ENCODE results near the gene FAM222B.
"Not testable (repeated sequence)": the region's sequence is repeated elsewhere in the genome, so short reads cannot be mapped to it uniquely, and the experiment has no call there.

FAM222B gene

GRCh38 chr17:28846231-28846630 lies 3.6 kb upstream of the FAM222B start:
- in situ Hi-C loops (cut with MboI; ENCODE audit: low sequenced_read_pairs): no loop called here

GRCh38 chr17:28843816-28844148 lies 1.2 kb upstream of the FAM222B start:
- in situ Hi-C loops (cut with MboI; ENCODE audit: low sequenced_read_pairs): no loop called here

- in situ Hi-C loops (cut with MboI; ENCODE audit: low sequenced_read_pairs): no loop called here
Measured at GRCh38 chr17:28841901-28842281, 699 bp downstream of the FAM222B start.

GRCh38 chr17:28839221-28839620 lies 3.4 kb downstream of the FAM222B start:
- in situ Hi-C loops (cut with MboI; ENCODE audit: low sequenced_read_pairs): no loop called here

- in situ Hi-C loops (cut with MboI; ENCODE audit: low sequenced_read_pairs): not testable (repeated sequence)
Measured at GRCh38 chr17:28836541-28836940, 6.0 kb downstream of the FAM222B start.

GRCh38 chr17:28834420-28834819 lies 8.2 kb downstream of the FAM222B start:
- in situ Hi-C loops (cut with MboI; ENCODE audit: low sequenced_read_pairs): no loop called here

- in situ Hi-C loops (cut with MboI; ENCODE audit: low sequenced_read_pairs): no loop called here
Measured at GRCh38 chr17:28828294-28829040, 14.1 kb downstream of the FAM222B start.

- in situ Hi-C loops (cut with MboI; ENCODE audit: low sequenced_read_pairs): no loop called here
Measured at GRCh38 chr17:28827672-28828071, 14.9 kb downstream of the FAM222B start.

GRCh38 chr17:28819582-28819981 lies 23.0 kb downstream of the FAM222B start:
- in situ Hi-C loops (cut with MboI; ENCODE audit: low sequenced_read_pairs): no loop called here

GRCh38 chr17:28818819-28819221 lies 23.8 kb downstream of the FAM222B start:
- in situ Hi-C loops (cut with MboI; ENCODE audit: low sequenced_read_pairs): no loop called here

- in situ Hi-C loops (cut with MboI; ENCODE audit: low sequenced_read_pairs): no loop called here
Measured at GRCh38 chr17:28816540-28816939, 26.1 kb downstream of the FAM222B start.

- in situ Hi-C loops (cut with MboI; ENCODE audit: low sequenced_read_pairs): no loop called here
Measured at GRCh38 chr17:28812748-28813377, 29.7 kb downstream of the FAM222B start.

- in situ Hi-C loops (cut with MboI; ENCODE audit: low sequenced_read_pairs): no loop called here
Measured at GRCh38 chr17:28812091-28812747, 30.4 kb downstream of the FAM222B start.

- in situ Hi-C loops (cut with MboI; ENCODE audit: low sequenced_read_pairs): no loop called here
Measured at GRCh38 chr17:28811651-28812090, 30.9 kb downstream of the FAM222B start.

- in situ Hi-C loops (cut with MboI; ENCODE audit: low sequenced_read_pairs): no loop called here
Measured at GRCh38 chr17:28810437-28810836, 32.2 kb downstream of the FAM222B start.

- in situ Hi-C loops (cut with MboI; ENCODE audit: low sequenced_read_pairs): no loop called here
Measured at GRCh38 chr17:28807925-28808634, 34.5 kb downstream of the FAM222B start.

GRCh38 chr17:28796062-28796461 lies 46.5 kb downstream of the FAM222B start:
- in situ Hi-C loops (cut with MboI; ENCODE audit: low sequenced_read_pairs): no loop called here

GRCh38 chr17:28794846-28795441 lies 47.6 kb downstream of the FAM222B start:
- in situ Hi-C loops (cut with MboI; ENCODE audit: low sequenced_read_pairs): not testable (repeated sequence)

GRCh38 chr17:28792877-28793661 lies 49.5 kb downstream of the FAM222B start:
- in situ Hi-C loops (cut with MboI; ENCODE audit: low sequenced_read_pairs): no loop called here

GRCh38 chr17:28788100-28788499 lies 54.5 kb downstream of the FAM222B start:
- in situ Hi-C loops (cut with MboI; ENCODE audit: low sequenced_read_pairs): no loop called here

All from HL-60/S4 (cell line).